ENCODE results near the gene CMTM6.
"Not testable (repeated sequence)": the region's sequence is repeated elsewhere in the genome, so short reads cannot be mapped to it uniquely, and the experiment has no call there.

Gene CMTM6
- 425 to 1,054 (median 721) reads per million in 18 experiments for total RNA-seq

- peak; percentile 82 to 86 for DNase-seq
These were observed at the start of gene CMTM6 for GRCh38 chr3:32502118-32502945. CMTM6 (minus strand) TSS chr3:32502852; CDS start chr3:32502745, 107 bp downstream.

GRCh38 chr3:32552013-32552412 is 49.4 kb upstream of the CMTM6 start:
- DNase-seq, result no peak

- DNase-seq, result no peak
These were observed 48.8 kb upstream of the CMTM6 start for GRCh38 chr3:32551496-32551895.

GRCh38 chr3:32551087-32551486 is 48.4 kb upstream of the CMTM6 start:
- no peak for DNase-seq

- no peak for DNase-seq
These were observed 42.7 kb upstream of the CMTM6 start for GRCh38 chr3:32545305-32545704.

GRCh38 chr3:32544894-32545293 is 42.2 kb upstream of the CMTM6 start:
- no peak for DNase-seq

- no peak for DNase-seq
These were observed 40.2 kb upstream of the CMTM6 start for GRCh38 chr3:32542807-32543206.

- no peak for DNase-seq
These were observed 38.2 kb upstream of the CMTM6 start for GRCh38 chr3:32540899-32541298.

- no peak for DNase-seq
These were observed 29.8 kb upstream of the CMTM6 start for GRCh38 chr3:32532434-32532833.

GRCh38 chr3:32531010-32531647 is 28.5 kb upstream of the CMTM6 start:
- no peak for DNase-seq

- DNase-seq, result no peak
These were observed 23.1 kb upstream of the CMTM6 start for GRCh38 chr3:32525720-32526119.

GRCh38 chr3:32522682-32523081 is 20.0 kb upstream of the CMTM6 start:
- no peak for DNase-seq

GRCh38 chr3:32518921-32519320 is 16.3 kb upstream of the CMTM6 start:
- DNase-seq, result not testable (repeated sequence)

- DNase-seq, result not testable (repeated sequence)
These were observed 14.1 kb upstream of the CMTM6 start for GRCh38 chr3:32516751-32517150.

- DNase-seq, result no peak
These were observed 8.4 kb upstream of the CMTM6 start for GRCh38 chr3:32511005-32511404.

GRCh38 chr3:32510075-32510724 is 7.5 kb upstream of the CMTM6 start:
- DNase-seq, result peak; percentile 78 to 82

GRCh38 chr3:32508711-32509110 is 6.1 kb upstream of the CMTM6 start:
- DNase-seq, result peak in 1 of 2 donors; percentile 12

- DNase-seq, result no peak
These were observed 3.8 kb upstream of the CMTM6 start for GRCh38 chr3:32506466-32506865.

- no peak for DNase-seq
These were observed 264 bp upstream of the CMTM6 start for GRCh38 chr3:32502946-32503286.

- DNase-seq, result no peak
These were observed 902 bp downstream of the CMTM6 start for GRCh38 chr3:32501783-32502117.

GRCh38 chr3:32500880-32501782 is 1.5 kb downstream of the CMTM6 start:
- peak in 1 of 2 donors; percentile 39 for DNase-seq

GRCh38 chr3:32500231-32500630 is 2.4 kb downstream of the CMTM6 start:
- no peak for DNase-seq

- no peak for DNase-seq
These were observed 3.1 kb downstream of the CMTM6 start for GRCh38 chr3:32499585-32499984.
